PC-9 (cell line): ENCODE data around the gene LRRC8D. TPM values are rescaled to one million over a fixed set of nuclear protein-coding genes. Genes with fewer than 3 reads are reported as not detected.

ENCODE experiments used
- BruUV-seq: library from RNA; stranded (reverse); fragments of 400-500 nt; replicated peaks from 2 replicates; lab custom pipeline; 2021; lab: Mats Ljungman, UMichigan
- CTCF ChIA-PET: fragments of 300-600 bp; sonication (Branson Sonifier 250); formaldehyde crosslinking; loops from one replicate; lab custom pipeline; 2022; ENCODE audit warnings: antibody characterized with exemption; lab: Charles Lee
- POLR2A ChIA-PET: fragments of 300-600 bp; sonication (Branson Sonifier 250); formaldehyde crosslinking; loops from one replicate; lab custom pipeline; 2022; ENCODE audit warnings: antibody characterized with exemption; ENCODE audit not compliant: unreplicated experiment; lab: Charles Lee
- DNase-seq, 2 experiments: peaks; one replicate each; pipeline versions ENCODE4 v3.0.0 to v3.0.0-alpha.2; 2015 to 2022; ENCODE audit warnings: mixed read lengths in 1 of 2
- H2AFZ ChIP-seq: fragments of 200-600 bp; sonication (generic); 2 replicates; pipeline ENCODE4 v1.8.1; 2017; ENCODE audit warnings: antibody characterized with exemption
- H3F3A ChIP-seq: fragments of 200-600 bp; sonication (generic); 2 replicates; pipeline ENCODE4 v1.8.1; 2017; ENCODE audit warnings: antibody characterized with exemption, mild to moderate bottlenecking, low read depth; ENCODE audit not compliant: insufficient read depth
- H3K27ac ChIP-seq: fragments of 200-600 bp; sonication (generic); 2 replicates; pipeline ENCODE4 v1.6.1; 2016; ENCODE audit warnings: mixed run types
- H3K27me3 ChIP-seq: fragments of 200-600 bp; sonication (generic); 2 replicates; pipeline ENCODE4 v1.6.1; 2016; ENCODE audit warnings: low read depth, mixed run types; ENCODE audit not compliant: insufficient read depth
- H3K36me3 ChIP-seq: fragments of 200-600 bp; sonication (generic); 2 replicates; pipeline ENCODE4 v1.6.1; 2016; ENCODE audit warnings: low read depth, mixed run types
- H3K4me1 ChIP-seq: fragments of 200-600 bp; sonication (generic); replicated peaks from 2 replicates; pipeline ENCODE4 v1.6.1; 2016; ENCODE audit warnings: mixed run types; ENCODE audit not compliant: insufficient read depth
- H3K4me2 ChIP-seq: fragments of 200-600 bp; sonication (generic); 2 replicates; pipeline ENCODE4 v1.6.1; 2017; ENCODE audit warnings: mixed run types
- H3K4me3 ChIP-seq: fragments of 200-600 bp; sonication (generic); 2 replicates; pipeline ENCODE4 v1.6.1; 2016; ENCODE audit warnings: mixed run types
- H3K79me2 ChIP-seq: fragments of 200-600 bp; sonication (generic); 2 replicates; pipeline ENCODE4 v1.6.1; 2017; ENCODE audit warnings: low read depth, mixed run types
- H3K9me2 ChIP-seq: fragments of 200-600 bp; sonication (generic); 2 replicates; pipeline ENCODE4 v1.8.1; 2017; ENCODE audit warnings: mild to moderate bottlenecking; ENCODE audit not compliant: insufficient read depth
- H3K9me3 ChIP-seq: fragments of 200-600 bp; sonication (generic); 2 replicates; pipeline ENCODE4 v1.8.1; 2016; ENCODE audit warnings: low read depth; ENCODE audit not compliant: insufficient read depth
- H4K20me1 ChIP-seq: fragments of 200-600 bp; sonication (generic); 2 replicates; pipeline ENCODE4 v1.8.1; 2017; ENCODE audit not compliant: insufficient read depth
- EZH2 ChIP-seq: fragments of 200-600 bp; sonication (generic); IDR thresholded peaks from 2 replicates; pipeline ENCODE4 v1.8.0; 2017; ENCODE audit warnings: antibody characterized with exemption, low read depth
- intact Hi-C: fragments of 100-400 bp; cut with micrococcal nuclease; formaldehyde crosslinking; loops from one replicate; pipeline ENCODE4 v1.10.0; 2022; ENCODE audit not compliant: unreplicated experiment
- total RNA-seq: library from RNA; stranded (reverse); gene quantifications from 2 replicates; pipeline ENCODE4 v1.2.3, GENCODE V29; 2021
- TF ChIP-seq, protein P1 (sequence below): fragments of 200-600 bp; sonication (generic); conservative IDR thresholded peaks from 2 replicates; pipeline ENCODE4 v1.6.1; 2017; ENCODE audit warnings: mixed run types, antibody characterized with exemption, mild to moderate bottlenecking, moderate library complexity

Gene LRRC8D
- total RNA-seq, 1 experiment from 2014 or later = 75.9 TPM

GRCh38 chr1:89826594-89826993 lies 5.8 kb downstream of the LRRC8D start:
- TF ChIP-seq EZH2 = no peak
- TF ChIP-seq, protein P1, sequence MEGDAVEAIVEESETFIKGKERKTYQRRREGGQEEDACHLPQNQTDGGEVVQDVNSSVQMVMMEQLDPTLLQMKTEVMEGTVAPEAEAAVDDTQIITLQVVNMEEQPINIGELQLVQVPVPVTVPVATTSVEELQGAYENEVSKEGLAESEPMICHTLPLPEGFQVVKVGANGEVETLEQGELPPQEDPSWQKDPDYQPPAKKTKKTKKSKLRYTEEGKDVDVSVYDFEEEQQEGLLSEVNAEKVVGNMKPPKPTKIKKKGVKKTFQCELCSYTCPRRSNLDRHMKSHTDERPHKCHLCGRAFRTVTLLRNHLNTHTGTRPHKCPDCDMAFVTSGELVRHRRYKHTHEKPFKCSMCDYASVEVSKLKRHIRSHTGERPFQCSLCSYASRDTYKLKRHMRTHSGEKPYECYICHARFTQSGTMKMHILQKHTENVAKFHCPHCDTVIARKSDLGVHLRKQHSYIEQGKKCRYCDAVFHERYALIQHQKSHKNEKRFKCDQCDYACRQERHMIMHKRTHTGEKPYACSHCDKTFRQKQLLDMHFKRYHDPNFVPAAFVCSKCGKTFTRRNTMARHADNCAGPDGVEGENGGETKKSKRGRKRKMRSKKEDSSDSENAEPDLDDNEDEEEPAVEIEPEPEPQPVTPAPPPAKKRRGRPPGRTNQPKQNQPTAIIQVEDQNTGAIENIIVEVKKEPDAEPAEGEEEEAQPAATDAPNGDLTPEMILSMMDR = no peak
- H3K36me3 ChIP-seq = peaks cover 51% of the 10 kb centered on the region
- H2AFZ ChIP-seq = no peak overlapping the region
- H3K27ac ChIP-seq = peak overlapping the region; percentile 40
- no peak overlapping the region; the same call in 1 of the 2 replicates for H3K4me3 ChIP-seq
- BruUV-seq = no TSS peak
- ChIA-PET CTCF (interaction anchor here (0.7 to 1.0 kb wide), 2 partner anchors 17 to 1192 kb away, joined by 3 to 5 read pairs; no protein-coding TSS in a partner anchor), POLR2A (no interaction called here)
- no peaks in the 10 kb centered on the region for H4K20me1 ChIP-seq
- no peaks in the 10 kb centered on the region for H3K27me3 ChIP-seq
- peaks cover 93% of the 10 kb centered on the region for H3K79me2 ChIP-seq
- no peaks in the 10 kb centered on the region for H3K9me2 ChIP-seq
- 0 out of 2 replicates have a peak, but pooled peaks cover 5% of the 10 kb centered on the region for H3K9me3 ChIP-seq
- peak in 1 of 2 experiments; percentile 96 for DNase-seq
- peak overlapping the region; percentile 35 for H3K4me2 ChIP-seq
- H3K4me1 ChIP-seq = peaks cover 53% of the 10 kb centered on the region
- intact Hi-C loops = loop anchor here (2.0 kb wide), 1 partner anchor 18 kb away; no protein-coding TSS in a partner anchor
- H3F3A ChIP-seq = peaks cover 23% of the 10 kb centered on the region

GRCh38 chr1:89827330-89827729 lies 6.5 kb downstream of the LRRC8D start:
- H3K9me2 ChIP-seq = no peaks in the 10 kb centered on the region
- DNase-seq = no peak
- intact Hi-C loops = loop anchor here (2.0 kb wide), 1 partner anchor 19 kb away; no protein-coding TSS in a partner anchor
- peaks cover 51% of the 10 kb centered on the region for H3K4me1 ChIP-seq
- H3K9me3 ChIP-seq = 0 out of 2 replicates have a peak, but pooled peaks cover 5% of the 10 kb centered on the region
- H4K20me1 ChIP-seq = no peaks in the 10 kb centered on the region
- CTCF ChIA-PET = no interaction called here
- TF ChIP-seq, protein P1 = no peak
- H3K4me2 ChIP-seq = peak overlapping the region; percentile 35; the same call in 1 of the 2 replicates
- H3K4me3 ChIP-seq = no peak overlapping the region
- POLR2A ChIA-PET = no interaction called here
- H3K27ac ChIP-seq = peak overlapping the region; percentile 40
- peaks cover 23% of the 10 kb centered on the region for H3F3A ChIP-seq
- no TSS peak for BruUV-seq
- peaks cover 85% of the 10 kb centered on the region for H3K79me2 ChIP-seq
- peaks cover 51% of the 10 kb centered on the region for H3K36me3 ChIP-seq
- H2AFZ ChIP-seq = no peak overlapping the region
- H3K27me3 ChIP-seq = no peaks in the 10 kb centered on the region

DNA sequence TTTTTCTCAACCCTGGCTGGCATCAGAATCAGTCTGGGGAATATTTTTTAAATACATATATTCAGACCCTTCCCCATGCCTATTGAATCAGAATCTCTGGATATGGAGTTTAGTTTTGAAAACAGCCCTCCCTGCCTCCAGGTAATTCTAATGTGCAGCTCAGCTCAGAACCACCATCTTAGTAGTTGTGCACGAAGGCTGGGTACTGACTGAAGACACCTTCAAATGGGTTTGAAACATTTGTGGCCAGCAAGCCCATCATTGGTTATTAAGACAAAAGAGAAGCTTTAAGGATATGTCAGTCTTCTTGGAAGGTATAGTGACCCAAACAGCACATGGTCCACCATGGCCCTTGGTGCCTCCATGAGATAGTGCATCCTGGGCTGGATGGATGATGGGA lies 7.1 kb downstream of the LRRC8D start:
- Histone ChIP-seq H4K20me1 (no peaks in the 10 kb centered on the region), H3K4me3 (no peak overlapping the region), H2AFZ (no peak overlapping the region), H3K9me3 (0 out of 2 replicates have a peak, but pooled peaks cover 5% of the 10 kb centered on the region), H3K36me3 (peaks cover 53% of the 10 kb centered on the region), H3K4me2 (no peak overlapping the region), H3K4me1 (peaks cover 45% of the 10 kb centered on the region), H3K27ac (no peak overlapping the region), H3F3A (peaks cover 23% of the 10 kb centered on the region), H3K27me3 (no peaks in the 10 kb centered on the region), H3K9me2 (no peaks in the 10 kb centered on the region), H3K79me2 (peaks cover 84% of the 10 kb centered on the region)
- ChIA-PET POLR2A (no interaction called here), CTCF (no interaction called here)
- DNase-seq = no peak
- intact Hi-C loops = loop anchor here (2.0 kb wide), 1 partner anchor 19 kb away; no protein-coding TSS in a partner anchor
- TF ChIP-seq EZH2 = no peak
- TF ChIP-seq, protein P1 = no peak
- BruUV-seq = no TSS peak
